T-cell (primary cell): ENCODE data around the gene WNT8A. TPM values are rescaled to one million over a fixed set of nuclear protein-coding genes. Genes with fewer than 3 reads are reported as not detected.
A peak's percentile ranks its signal among the peaks of the same experiment; 100 is the strongest.

ENCODE experiments used
- ATAC-seq, 4 experiments: fragments of 200-7000 bp in 3 of 4; fragments of 150-1000 bp in 1 of 4; cut with Tn5 transposase; replicated peaks in 1 of 4; 1 replicate in 3 of 4; 2 replicates in 1 of 4; pipeline ENCODE4 v1.10.0; 2021; ENCODE audit warnings: moderate library complexity in 3 of 4, mild to moderate bottlenecking in 2 of 4, moderate number of reproducible peaks in 1 of 4
- CTCF ChIA-PET, 2 donors: fragments of 300-600 bp; sonication (Branson Sonifier 250); formaldehyde crosslinking; loops; one replicate each; lab custom pipeline; 2022; ENCODE audit warnings: antibody characterized with exemption in 2 of 2; lab: Charles Lee
- POLR2A ChIA-PET, 2 donors: fragments of 300-600 bp; sonication (Branson Sonifier 250); formaldehyde crosslinking; loops; one replicate each; lab custom pipeline; 2022; ENCODE audit warnings: antibody characterized with exemption in 2 of 2; lab: Charles Lee
- DNase-seq, 35 experiments: peaks; one replicate each; pipeline versions ENCODE4 v3.0.0 to v3.0.0-alpha.2; 2013 to 2023
- H3K27ac ChIP-seq: one replicate; pipeline ENCODE4 v1.5.1; 2013; ENCODE audit warnings: low read length
- H3K27me3 ChIP-seq, 2 experiments: replicated peaks in 1 of 2; 1 replicate in 1 of 2; 2 replicates in 1 of 2; pipeline versions ENCODE4 v1.6.1 to v1.7.0; 2013; ENCODE audit warnings: low read length in 1 of 2, mixed read lengths in 1 of 2; ENCODE audit not compliant: control insufficient read depth in 2 of 2, insufficient read depth in 2 of 2; ENCODE audit errors: extremely low read depth in 1 of 2
- H3K36me3 ChIP-seq, 2 donors: 1 replicate in 1 of 2; 2 replicates in 1 of 2; pipeline versions ENCODE4 v1.6.1 to v1.7.0; 2013; ENCODE audit warnings: low read length in 1 of 2; ENCODE audit not compliant: control insufficient read depth in 2 of 2, insufficient read depth in 1 of 2; ENCODE audit errors: extremely low read depth in 1 of 2
- H3K4me1 ChIP-seq, 2 experiments: 1 replicate in 1 of 2; 2 replicates in 1 of 2; pipeline versions ENCODE4 v1.6.1 to v1.7.0; 2013; ENCODE audit warnings: low read length in 2 of 2, mixed read lengths in 1 of 2; ENCODE audit not compliant: insufficient read depth in 2 of 2, control insufficient read depth in 1 of 2; ENCODE audit errors: extremely low read depth in 1 of 2
- H3K4me3 ChIP-seq, 2 donors: 1 replicate in 1 of 2; 2 replicates in 1 of 2; pipeline versions ENCODE4 v1.5.1 to v1.7.0; 2013; ENCODE audit warnings: mild to moderate bottlenecking in 2 of 2, low read length in 1 of 2, moderate library complexity in 1 of 2; ENCODE audit not compliant: control insufficient read depth in 1 of 2; ENCODE audit errors: extremely low read depth in 1 of 2
- H3K9me3 ChIP-seq: 2 replicates; pipeline ENCODE4 v1.7.0; 2013
- H3K27ac Mint-ChIP-seq, 2 donors: one replicate each; pipeline ENCODE4 v1.8.0; 2020 to 2021; ENCODE audit warnings: mild to moderate bottlenecking in 2 of 2, mixed read lengths in 2 of 2
- H3K27me3 Mint-ChIP-seq, 2 donors: one replicate each; pipeline ENCODE4 v1.8.0; 2021 to 2022; ENCODE audit warnings: mixed read lengths in 2 of 2
- H3K36me3 Mint-ChIP-seq: one replicate; pipeline ENCODE4 v1.8.0; 2021; ENCODE audit warnings: mixed read lengths
- H3K4me1 Mint-ChIP-seq, 3 donors: one replicate each; pipeline ENCODE4 v1.8.0; 2020 to 2022; ENCODE audit warnings: mixed read lengths in 3 of 3, mild to moderate bottlenecking in 1 of 3
- H3K4me3 Mint-ChIP-seq, 3 donors: one replicate each; pipeline ENCODE4 v1.8.0; 2020 to 2022; ENCODE audit warnings: mild to moderate bottlenecking in 3 of 3, mixed read lengths in 3 of 3, moderate library complexity in 3 of 3
- H3K9me3 Mint-ChIP-seq, 3 donors: one replicate each; pipeline ENCODE4 v1.8.0; 2020 to 2022; ENCODE audit warnings: mixed read lengths in 3 of 3
- WGBS: methylation state at CpG from one replicate; pipeline ENCODE4 v1.1.5; 2013; ENCODE audit warnings: missing lambda C conversion rate; ENCODE audit not compliant: insufficient coverage; 5-methylcytosine and 5-hydroxymethylcytosine counted together
- total RNA-seq, 35 experiments: library from RNA in 6 of 35; stranded (reverse) in 6 of 35; fragments of 120-200 nt in 1 of 35; gene quantifications; one replicate each; pipeline versions ENCODE4 v1.2.1 to v1.2.4 and lab custom pipeline; 2013 to 2026

WNT8A gene, protein sequence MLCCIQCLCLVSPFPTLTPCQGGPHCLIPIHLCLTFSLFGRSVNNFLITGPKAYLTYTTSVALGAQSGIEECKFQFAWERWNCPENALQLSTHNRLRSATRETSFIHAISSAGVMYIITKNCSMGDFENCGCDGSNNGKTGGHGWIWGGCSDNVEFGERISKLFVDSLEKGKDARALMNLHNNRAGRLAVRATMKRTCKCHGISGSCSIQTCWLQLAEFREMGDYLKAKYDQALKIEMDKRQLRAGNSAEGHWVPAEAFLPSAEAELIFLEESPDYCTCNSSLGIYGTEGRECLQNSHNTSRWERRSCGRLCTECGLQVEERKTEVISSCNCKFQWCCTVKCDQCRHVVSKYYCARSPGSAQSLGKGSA
- total RNA-seq (not detected), total RNA-seq (lab: John Stamatoyannopoulos, UW) (0 to 0.20 (median 0) reads per million in 29 experiments)
- not detected for total RNA-seq (2013)

GRCh38 chr5:138083702-138084101 lies at the start of gene WNT8A:
WNT8A (plus strand) TSS chr5:138084033; CDS start chr5:138084128, 95 bp downstream.
- H3K27ac ChIP-seq = no peak within 1 kb of the TSS
- ChIA-PET CTCF (no interaction called here), POLR2A (no interaction called here)
- no peak within 1 kb of the TSS for H3K4me3 ChIP-seq
- H3K4me1 ChIP-seq = peaks cover 7 to 8% of the 10 kb centered on the region in 2 experiments
- Mint-ChIP-seq H3K36me3 (no peaks in the 10 kb centered on the region), H3K27me3 (no peaks in the 10 kb centered on the region), H3K4me1 (peaks cover 8 to 17% (median 8%) of the 10 kb centered on the region in 3 donors), H3K4me3 (no peak within 1 kb of the TSS), H3K9me3 (no peaks in the 10 kb centered on the region), H3K27ac (no peak within 1 kb of the TSS)
- no peaks in the 10 kb centered on the region for H3K9me3 ChIP-seq
- H3K27me3 ChIP-seq = no peaks in the 10 kb centered on the region
- H3K36me3 ChIP-seq = no peaks in the 10 kb centered on the region
- 100% methylated on average over 1 of the region's 5 CpGs for WGBS
- DNase-seq (no peak), ATAC-seq (no peak)

DNA sequence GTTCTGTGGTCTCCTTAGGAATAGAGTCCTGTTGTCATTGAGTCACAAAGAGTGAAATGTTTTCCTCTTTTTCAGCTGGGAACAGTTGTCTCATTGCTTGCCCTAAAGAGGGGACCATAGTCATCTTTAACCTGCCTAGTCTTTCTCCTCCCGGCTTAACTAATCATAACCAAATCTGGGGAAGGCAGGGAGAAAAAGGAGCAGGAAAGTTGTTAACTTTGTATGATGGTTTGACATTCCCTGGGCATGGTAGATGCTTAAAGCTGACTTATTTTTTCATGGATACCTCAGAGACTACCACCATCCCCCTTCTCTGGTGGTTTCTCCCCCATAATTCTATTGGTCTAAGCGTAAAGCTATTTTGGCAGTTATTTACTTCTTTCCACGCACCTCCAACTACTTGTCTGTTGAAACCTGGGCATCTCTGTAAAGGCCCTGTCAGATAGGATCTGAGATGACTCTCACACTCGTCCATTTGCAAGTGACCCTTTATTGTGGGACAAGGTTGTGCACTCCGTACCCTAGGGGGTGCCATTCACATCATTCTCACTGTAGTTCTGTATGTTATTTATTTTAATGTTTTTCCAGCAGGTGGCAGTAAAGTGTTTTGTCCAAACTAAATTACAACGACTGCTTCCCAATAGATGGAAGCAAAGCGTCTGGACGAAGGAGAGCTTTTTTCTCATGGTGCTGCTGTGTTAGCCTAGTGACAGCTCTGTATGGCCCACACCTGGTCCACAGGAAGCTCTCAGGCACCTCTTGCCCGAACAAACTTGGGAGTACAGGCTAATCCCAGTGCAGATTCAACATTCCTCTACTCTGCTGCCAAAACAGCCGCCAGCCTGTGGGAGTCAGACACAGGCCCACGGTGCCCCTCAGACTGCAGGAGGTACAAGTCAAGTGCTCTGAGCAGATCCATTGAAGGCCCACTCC lies 48.0 kb upstream of the WNT8A start:
- peak; percentile 39 to 53 (median 48) for ATAC-seq
- Histone ChIP-seq H3K36me3 (no peaks in the 10 kb centered on the region), H3K27me3 (no peaks in the 10 kb centered on the region), H3K4me3 (no peak overlapping the region), H3K9me3 (no peaks in the 10 kb centered on the region), H3K4me1 (peaks cover 8 to 18% of the 10 kb centered on the region in 2 experiments), H3K27ac (no peak overlapping the region)
- 7% methylated on average over 4 of the region's 11 CpGs for WGBS
- ChIA-PET POLR2A (interaction anchor here in 1 of 2 donors (0.6 kb wide), 1 partner anchor 17 kb away, joined by 5 read pairs; no protein-coding TSS in a partner anchor), CTCF (interaction anchor here (0.5 to 2.6 kb wide), 23 partner anchors 13 to 296 kb away, joined by 3 to 19 read pairs (median 4); no protein-coding TSS in a partner anchor)
- peak; percentile 15 to 87 (median 56) for DNase-seq
- Mint-ChIP-seq H3K4me1 (peaks cover 24 to 31% (median 30%) of the 10 kb centered on the region in 3 donors), H3K27ac (peak overlapping the region in 1 of 2 donors; percentile 7), H3K4me3 (peak overlapping the region in 1 of 3 donors; percentile 39), H3K27me3 (no peaks in the 10 kb centered on the region), H3K9me3 (no peaks in the 10 kb centered on the region), H3K36me3 (no peaks in the 10 kb centered on the region)

DNA sequence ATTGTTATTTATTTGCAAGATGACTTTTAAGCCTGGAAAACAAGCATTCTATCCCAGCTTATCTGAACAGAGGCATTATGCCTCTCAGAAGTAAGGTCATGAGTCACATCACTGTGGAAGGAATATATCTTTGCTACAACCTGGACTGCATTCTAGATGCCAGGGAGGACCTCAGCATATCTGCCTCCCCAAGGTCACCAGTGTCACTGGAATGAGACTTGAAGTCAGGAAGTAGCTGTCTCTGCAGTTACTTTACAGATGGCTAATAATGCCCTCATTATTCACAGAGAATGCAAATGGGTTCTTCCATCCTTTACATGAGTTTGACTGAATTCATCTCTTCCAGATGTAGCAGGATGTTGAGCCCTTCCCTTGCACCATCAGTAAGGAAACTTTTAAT lies 46.6 kb upstream of the WNT8A start:
- Mint-ChIP-seq H3K27me3 (no peaks in the 10 kb centered on the region), H3K9me3 (no peaks in the 10 kb centered on the region), H3K4me3 (no peak overlapping the region), H3K27ac (no peak overlapping the region), H3K36me3 (no peaks in the 10 kb centered on the region), H3K4me1 (peaks cover 13 to 17% (median 16%) of the 10 kb centered on the region in 3 donors)
- ATAC-seq (no peak), DNase-seq (no peak)
- H3K4me1 ChIP-seq = peaks cover 2 to 11% of the 10 kb centered on the region in 2 experiments
- ChIA-PET POLR2A (no interaction called here), CTCF (interaction anchor here in 1 of 2 donors (1.0 to 2.6 kb wide), 4 partner anchors 15 to 32 kb away, joined by 3 to 19 read pairs (median 4); no protein-coding TSS in a partner anchor)
- no peaks in the 10 kb centered on the region for H3K36me3 ChIP-seq
- H3K27me3 ChIP-seq = no peaks in the 10 kb centered on the region
- H3K27ac ChIP-seq = no peak overlapping the region
- H3K4me3 ChIP-seq = no peak overlapping the region
- H3K9me3 ChIP-seq = no peaks in the 10 kb centered on the region

GRCh38 chr5:138037907-138038633 lies 45.8 kb upstream of the WNT8A start:
- Histone ChIP-seq H3K4me1 (peaks cover 2 to 11% of the 10 kb centered on the region in 2 experiments), H3K27me3 (peaks cover 0 to 5% of the 10 kb centered on the region in 2 experiments), H3K9me3 (no peaks in the 10 kb centered on the region), H3K36me3 (no peaks in the 10 kb centered on the region), H3K4me3 (no peak overlapping the region), H3K27ac (no peak overlapping the region)
- no peak overlapping the region for H3K4me3 Mint-ChIP-seq
- DNase-seq (no peak), ATAC-seq (no peak)
- no peaks in the 10 kb centered on the region for H3K36me3 Mint-ChIP-seq
- H3K4me1 Mint-ChIP-seq = peaks cover 13 to 17% (median 16%) of the 10 kb centered on the region in 3 donors
- no peaks in the 10 kb centered on the region for H3K9me3 Mint-ChIP-seq
- H3K27ac Mint-ChIP-seq = no peak overlapping the region
- ChIA-PET POLR2A (interaction anchor here in 1 of 2 donors (0.6 kb wide), 1 partner anchor 25 kb away, joined by 3 read pairs; no protein-coding TSS in a partner anchor), CTCF (interaction anchor here (0.6 to 1.5 kb wide), 4 partner anchors 28 to 371 kb away, joined by 3 to 5 read pairs (median 4); no protein-coding TSS in a partner anchor)
- H3K27me3 Mint-ChIP-seq = no peaks in the 10 kb centered on the region
- WGBS = no CpG with 5 or more reads among the region's 1 CpG

DNA sequence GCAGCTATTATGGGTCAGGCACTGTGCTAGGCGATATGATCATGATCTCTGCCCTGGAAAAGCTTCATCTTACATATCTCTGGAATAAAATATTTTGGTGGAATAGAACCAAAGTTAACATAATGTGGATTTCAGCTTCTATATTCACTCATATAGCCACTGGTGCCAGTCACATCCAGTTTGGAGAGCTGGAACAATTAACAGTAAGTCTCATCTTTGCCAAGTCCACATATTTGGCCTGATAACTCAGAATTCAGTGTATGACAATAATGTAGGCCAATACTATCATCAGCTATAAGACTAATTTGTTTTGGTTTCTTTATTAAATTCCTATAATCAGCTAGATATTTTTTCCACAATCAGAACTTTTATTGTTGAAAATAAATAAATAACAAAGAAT lies 45.0 kb upstream of the WNT8A start:
- H3K36me3 ChIP-seq = no peaks in the 10 kb centered on the region
- no peaks in the 10 kb centered on the region for H3K36me3 Mint-ChIP-seq
- H3K27ac Mint-ChIP-seq = no peak overlapping the region
- no peak overlapping the region for H3K4me3 ChIP-seq
- no peaks in the 10 kb centered on the region for H3K27me3 Mint-ChIP-seq
- peaks cover 0 to 6% of the 10 kb centered on the region in 2 experiments for H3K27me3 ChIP-seq
- H3K4me1 Mint-ChIP-seq = peaks cover 9 to 10% (median 10%) of the 10 kb centered on the region in 3 donors
- no peak overlapping the region for H3K4me3 Mint-ChIP-seq
- no CpG with 5 or more reads among the region's 1 CpG for WGBS
- ATAC-seq (no peak), DNase-seq (no peak)
- no peaks in the 10 kb centered on the region for H3K9me3 ChIP-seq
- H3K27ac ChIP-seq = no peak overlapping the region
- CTCF ChIA-PET = interaction anchor here (0.5 to 1.5 kb wide), 5 partner anchors 30 to 95 kb away, joined by 3 to 5 read pairs (median 3); no protein-coding TSS in a partner anchor
- POLR2A ChIA-PET = interaction anchor here (0.5 to 0.7 kb wide), 5 partner anchors 16 to 291 kb away, joined by 3 read pairs; no protein-coding TSS in a partner anchor
- no peaks in the 10 kb centered on the region for H3K9me3 Mint-ChIP-seq
- peaks cover 0 to 5% of the 10 kb centered on the region in 2 experiments for H3K4me1 ChIP-seq
